AG04449 (cell line): ENCODE results near the gene UBE2L3.
"Not testable (repeated sequence)": the region's sequence is repeated elsewhere in the genome, so short reads cannot be mapped to it uniquely, and the experiment has no call there.

ENCODE experiments used
- CTCF ChIA-PET: fragments of 350-600 bp; formaldehyde crosslinking; extraction: SDS; loops from one replicate; lab custom pipeline; 2021; ENCODE audit warnings: antibody characterized with exemption; lab: Yijun Ruan, JAX
- POLR2A ChIA-PET: fragments of 400-600, 350-600 bp; formaldehyde crosslinking; extraction: SDS; loops from one replicate; lab custom pipeline; 2020; ENCODE audit warnings: antibody characterized with exemption, inconsistent platforms; lab: Yijun Ruan, JAX
- DNase-seq: peaks from one replicate; pipeline ENCODE4 v3.0.0-alpha.2; 2010; ENCODE audit warnings: low read depth, low spot score
- H3K4me3 ChIP-seq: 2 replicates; pipeline ENCODE4 v1.5.1; 2011; ENCODE audit warnings: low read depth, mild to moderate bottlenecking, control low read depth, low read length
- TF ChIP-seq, protein P1 (sequence below): IDR thresholded peaks from one replicate; pipeline ENCODE4 v1.5.1; 2011; ENCODE audit warnings: mild to moderate bottlenecking, moderate library complexity, low read length, control low read depth, inconsistent platforms; ENCODE audit not compliant: insufficient read depth; ENCODE audit errors: missing control alignments

The UBE2L3 gene

DNA sequence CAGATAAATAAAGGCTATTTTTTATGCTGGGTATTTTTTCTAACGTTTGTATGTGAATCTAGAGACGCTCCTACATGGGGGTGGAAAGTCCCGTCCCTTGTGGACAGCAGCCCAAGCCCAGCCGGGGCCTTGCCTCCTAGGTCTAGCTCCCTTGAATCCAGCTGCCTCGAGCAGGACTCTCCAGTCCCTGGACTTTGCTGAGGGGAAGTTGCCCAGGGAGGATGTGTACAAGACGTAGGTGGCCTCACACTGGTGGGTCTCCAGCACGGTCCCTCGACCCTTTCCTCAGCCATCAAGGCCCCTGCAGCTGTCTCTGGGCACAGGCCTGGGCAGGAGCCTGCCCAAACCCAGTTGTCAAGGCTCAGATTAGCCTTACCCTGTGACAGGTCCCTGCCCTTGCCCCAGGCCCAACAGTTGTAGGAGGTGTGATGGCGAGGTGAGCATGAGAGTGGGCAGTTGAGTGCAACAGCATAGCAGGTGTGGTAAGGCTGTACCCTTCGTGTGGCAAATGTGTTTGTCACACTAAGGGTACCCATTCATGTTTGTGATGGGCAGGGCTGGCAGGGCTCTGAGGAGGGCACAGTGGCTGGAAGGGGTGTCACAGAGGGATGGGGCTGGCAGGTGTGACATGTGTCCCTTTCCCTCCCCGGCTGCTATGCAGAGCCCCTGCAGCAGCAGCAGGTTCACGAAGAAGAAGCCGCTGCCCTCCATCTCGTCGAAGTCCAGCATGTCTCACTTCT lies 68.4 kb downstream of the UBE2L3 start:
- no peak for DNase-seq
- TF ChIP-seq, protein P1, sequence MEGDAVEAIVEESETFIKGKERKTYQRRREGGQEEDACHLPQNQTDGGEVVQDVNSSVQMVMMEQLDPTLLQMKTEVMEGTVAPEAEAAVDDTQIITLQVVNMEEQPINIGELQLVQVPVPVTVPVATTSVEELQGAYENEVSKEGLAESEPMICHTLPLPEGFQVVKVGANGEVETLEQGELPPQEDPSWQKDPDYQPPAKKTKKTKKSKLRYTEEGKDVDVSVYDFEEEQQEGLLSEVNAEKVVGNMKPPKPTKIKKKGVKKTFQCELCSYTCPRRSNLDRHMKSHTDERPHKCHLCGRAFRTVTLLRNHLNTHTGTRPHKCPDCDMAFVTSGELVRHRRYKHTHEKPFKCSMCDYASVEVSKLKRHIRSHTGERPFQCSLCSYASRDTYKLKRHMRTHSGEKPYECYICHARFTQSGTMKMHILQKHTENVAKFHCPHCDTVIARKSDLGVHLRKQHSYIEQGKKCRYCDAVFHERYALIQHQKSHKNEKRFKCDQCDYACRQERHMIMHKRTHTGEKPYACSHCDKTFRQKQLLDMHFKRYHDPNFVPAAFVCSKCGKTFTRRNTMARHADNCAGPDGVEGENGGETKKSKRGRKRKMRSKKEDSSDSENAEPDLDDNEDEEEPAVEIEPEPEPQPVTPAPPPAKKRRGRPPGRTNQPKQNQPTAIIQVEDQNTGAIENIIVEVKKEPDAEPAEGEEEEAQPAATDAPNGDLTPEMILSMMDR = no peak
- no peak overlapping the region for H3K4me3 ChIP-seq
- ChIA-PET POLR2A (no interaction called here), CTCF (interaction anchor here (12.1 kb wide), 1 partner anchor 8 kb away, joined by 158 read pairs; the partner anchor contains the start of gene SDF2L1)

DNA sequence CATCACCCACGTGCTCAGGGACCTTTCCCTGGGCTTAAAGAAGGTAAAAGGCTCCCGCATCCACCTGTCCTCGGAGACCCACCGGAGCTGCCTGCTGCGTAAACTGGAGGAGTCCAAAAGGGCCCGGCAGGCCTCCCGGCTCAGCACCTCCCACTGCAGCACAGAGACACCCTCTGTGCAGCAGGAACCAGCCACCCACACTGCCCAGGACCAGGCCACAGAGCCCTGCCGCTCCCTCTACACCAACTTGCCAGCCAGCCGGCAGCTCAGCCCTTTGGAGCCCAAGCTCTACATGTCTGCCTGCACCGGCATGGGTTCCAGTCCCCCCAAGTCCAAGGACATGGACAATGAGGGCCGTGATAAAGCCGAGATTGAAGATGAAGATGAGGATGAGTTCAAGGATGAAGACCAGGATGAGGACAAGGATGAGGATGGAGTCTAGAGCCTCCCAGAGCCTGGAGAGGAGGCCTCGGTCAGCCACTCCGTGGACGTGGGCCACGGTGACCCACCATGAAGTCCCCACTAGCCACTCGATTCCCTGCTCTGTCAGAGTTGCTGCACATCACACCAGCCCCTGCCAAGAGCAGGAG lies 69.2 kb downstream of the UBE2L3 start:
- no peak for DNase-seq
- no peak overlapping the region for H3K4me3 ChIP-seq
- POLR2A ChIA-PET = no interaction called here
- TF ChIP-seq, protein P1 = no peak
- CTCF ChIA-PET = interaction anchor here (1.3 to 1.5 kb wide), 2 partner anchors 9 to 10 kb away, joined by 3 to 6 read pairs; no protein-coding TSS in a partner anchor

DNA sequence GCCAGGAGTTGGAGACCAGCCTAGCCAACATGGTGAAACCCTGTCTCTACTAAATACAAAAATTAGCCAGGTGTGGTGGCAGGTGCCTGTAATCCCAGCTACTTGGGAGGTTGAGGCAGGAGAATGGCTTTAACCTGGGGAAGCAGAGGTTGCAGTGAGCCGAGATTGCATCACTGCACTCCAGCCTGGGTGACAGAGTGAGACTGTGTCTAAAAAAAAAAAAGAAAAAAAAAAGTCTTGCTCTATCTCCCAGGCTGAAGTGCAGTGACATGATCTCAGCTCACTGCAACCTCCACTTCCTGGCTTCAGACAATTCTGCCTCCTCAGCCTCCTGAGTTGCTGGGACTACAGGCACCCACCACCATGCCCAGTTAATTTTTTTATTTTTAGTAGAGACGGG lies 69.9 kb downstream of the UBE2L3 start:
- H3K4me3 ChIP-seq, POLR2A ChIA-PET, DNase-seq: not testable (repeated sequence)
- CTCF ChIA-PET = interaction anchor here (1.3 to 1.5 kb wide), 2 partner anchors 8 to 10 kb away, joined by 3 to 6 read pairs; no protein-coding TSS in a partner anchor

DNA sequence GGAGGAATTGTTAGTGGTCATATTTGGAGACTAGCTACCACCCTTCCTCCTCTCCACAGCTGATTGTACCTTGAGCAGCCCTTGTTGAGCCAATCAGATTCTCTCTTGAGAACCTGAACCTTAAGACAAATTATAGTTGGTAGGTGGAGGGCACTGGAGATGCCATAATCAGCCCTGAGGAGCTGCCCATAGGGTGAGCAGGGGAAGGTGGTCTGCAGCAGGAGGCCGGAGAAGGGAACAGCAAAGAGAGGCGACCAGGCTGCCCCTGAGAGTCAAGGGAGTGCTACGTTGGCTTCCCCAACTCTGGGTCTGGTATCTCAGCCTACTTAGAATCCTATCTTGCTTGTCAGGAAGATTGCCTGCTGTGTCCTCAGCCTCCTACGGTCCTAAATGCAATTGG lies 71.8 kb downstream of the UBE2L3 start:
- DNase-seq = no peak
- TF ChIP-seq, protein P1 = no peak
- H3K4me3 ChIP-seq = no peak overlapping the region
- ChIA-PET POLR2A (no interaction called here), CTCF (interaction anchor here (1.1 to 2.5 kb wide), 3 partner anchors 9 to 11 kb away, joined by 4 to 10 read pairs (median 7); partner anchors contain the start of gene YDJC)

DNA sequence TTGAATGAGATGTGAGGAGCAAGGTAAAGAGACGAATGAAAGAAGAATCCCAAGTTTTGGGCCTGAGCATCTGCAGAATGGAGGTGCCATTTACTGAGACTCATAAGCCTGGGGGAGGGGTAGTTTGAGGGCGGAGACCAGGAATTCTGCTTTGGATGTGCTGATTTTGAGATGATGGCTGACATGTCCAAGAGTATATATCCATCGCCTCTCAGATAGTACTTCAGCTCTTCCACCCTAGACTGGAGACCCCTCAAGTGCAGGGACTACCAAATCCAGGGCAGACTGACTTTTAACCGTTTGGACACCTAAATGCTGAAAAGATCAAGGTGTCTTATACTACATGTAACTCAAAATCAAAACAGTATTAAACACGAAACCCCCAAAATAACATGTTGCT lies 73.3 kb downstream of the UBE2L3 start:
- no peak overlapping the region for H3K4me3 ChIP-seq
- CTCF ChIA-PET = interaction anchor here (1.1 to 7.2 kb wide), 9 partner anchors 11 to 651 kb away, joined by 3 to 158 read pairs (median 6); partner anchors contain the start of genes CCDC116 and YDJC

DNA sequence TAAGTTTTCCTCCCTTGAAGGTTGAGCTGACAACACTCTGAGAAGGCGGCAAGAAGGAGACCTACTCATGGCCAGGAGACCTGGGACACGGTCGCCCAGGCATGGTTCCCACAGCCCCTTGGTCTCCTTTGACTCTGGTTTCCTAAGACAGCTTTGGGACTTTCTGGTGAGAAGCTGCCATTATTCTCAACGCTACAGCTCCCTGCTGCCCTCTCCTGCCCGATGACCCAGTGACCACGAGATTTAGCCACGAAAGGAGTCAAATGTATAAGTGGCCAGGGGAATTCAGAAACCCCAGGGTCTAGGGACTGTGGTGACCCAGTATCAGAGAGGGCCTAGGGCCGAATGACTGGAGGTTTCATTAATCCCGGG lies 73.9 kb downstream of the UBE2L3 start:
- no peak for DNase-seq
- TF ChIP-seq, protein P1 = peak; percentile 56
- POLR2A ChIA-PET = interaction anchor here (0.6 to 1.3 kb wide), 2 partner anchors 8 to 12 kb away, joined by 3 to 5 read pairs; partner anchors contain the start of genes CCDC116 and YDJC
- H3K4me3 ChIP-seq = peak overlapping the region; percentile 66
- CTCF ChIA-PET = interaction anchor here (0.9 to 7.2 kb wide), 14 partner anchors 10 to 738 kb away, joined by 3 to 158 read pairs (median 4); partner anchors contain the start of genes CCDC116 and YDJC

More for the DNA sequence above, 73.3 kb downstream of the UBE2L3 start:
- no peak for DNase-seq
- TF ChIP-seq, protein P1 = no peak
- POLR2A ChIA-PET = no interaction called here
